Gastroesophageal sphincter (tissue), 3 donors: ENCODE data around the gene CACNB4.

Experiments
- CTCF ChIP-seq, 4 experiments: fragments of 200-600 bp in 2 of 4; fragments of 450-650 bp in 2 of 4; sonication (generic) in 1 of 4; IDR thresholded peaks; one replicate each; pipeline ENCODE4 v1.5.1; 2017 to 2019; ENCODE audit warnings: antibody characterized with exemption in 4 of 4, mild to moderate bottlenecking in 2 of 4, moderate library complexity in 2 of 4
- POLR2A ChIP-seq, 2 donors: fragments of 450-650 bp; IDR thresholded peaks; one replicate each; pipeline ENCODE4 v1.6.1; 2017; ENCODE audit warnings: antibody characterized with exemption in 2 of 2, mild to moderate bottlenecking in 2 of 2, moderate library complexity in 1 of 2

- TF ChIP-seq POLR2A (IDR thresholded peaks at IDR 0.05) (no peak), CTCF (IDR thresholded peaks at IDR 0.05) (no peak)
These were observed 236.1 kb downstream of the CACNB4 start for GRCh38 chr2:151862700-151863099.
